ENCODE results near the gene CFAP97D2. TPM values are rescaled to one million over a fixed set of nuclear protein-coding genes. Genes with fewer than 3 reads are reported as not detected.

The CFAP97D2 gene
- total and polyA plus RNA-seq, 2 donors (not counting 3 experiments of a cell fraction or from before 2014, with no cell fraction given) = not detected

DNA sequence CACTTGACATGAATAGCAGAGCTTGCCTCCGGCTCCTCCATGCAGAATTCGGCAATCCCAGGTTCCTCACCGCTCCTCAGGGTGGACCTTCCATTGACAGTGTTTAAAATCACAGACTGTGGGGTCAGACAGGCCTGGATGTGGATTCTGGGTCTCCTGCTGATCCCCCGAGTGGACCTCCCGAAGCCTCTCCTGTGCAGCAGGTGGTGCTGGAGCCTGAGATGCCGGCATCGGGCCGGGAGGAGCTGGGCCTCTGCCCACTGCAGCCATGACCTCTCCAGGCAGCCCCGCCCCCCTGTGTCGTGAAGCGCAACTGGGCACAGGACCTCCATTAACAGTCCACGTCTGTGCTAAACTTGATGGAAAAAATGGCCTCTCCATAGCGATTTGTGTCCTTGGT lies 45.1 kb downstream of the CFAP97D2 start:
- Histone ChIP-seq H3K27ac (ENCODE audit: insufficient read depth, low read depth, low read length) (no peak overlapping the region), H3K79me2 (ENCODE audit: control insufficient read depth, insufficient read depth, low read length) (no peaks in the 10 kb centered on the region), H3K9me1 (replicated peaks; ENCODE audit: control insufficient read depth, extremely low read depth, insufficient read depth, low read length) (no peaks in the 10 kb centered on the region), H3K27me3 (ENCODE audit: control insufficient read depth in 2 of 2, insufficient read depth in 2 of 2, low read length in 2 of 2) (peaks cover 7 to 12% of the 10 kb centered on the region in 2 experiments), H4K20me1 (replicated peaks; ENCODE audit: control insufficient read depth, extremely low read depth, insufficient read depth, low read length) (no peaks in the 10 kb centered on the region), H3K9ac (replicated peaks; ENCODE audit: extremely low read depth, insufficient read depth, low read length) (no peak overlapping the region), H3K4me3 (replicated peaks in 1 of 3; ENCODE audit: insufficient read depth in 1 of 3, low read depth in 1 of 3, low read length in 3 of 3) (no peak overlapping the region), H3K4me1 (ENCODE audit: control insufficient read depth, extremely low read depth, insufficient read depth, low read length) (peaks cover 22% of the 10 kb centered on the region), H3K4me2 (ENCODE audit: insufficient read depth, low read length) (no peak overlapping the region), H3K36me3 (ENCODE audit: control insufficient read depth in 2 of 2, extremely low read depth in 1 of 2, insufficient read depth in 2 of 2, low read length in 2 of 2) (no peaks in the 10 kb centered on the region), H2AFZ (ENCODE audit: low read depth, low read length) (no peak overlapping the region), H3K9me3 (replicated peaks; ENCODE audit: control insufficient read depth, insufficient read depth, low read length) (no peaks in the 10 kb centered on the region)
- intact Hi-C loops (cut with micrococcal nuclease) = no loop called here
- POLR2A ChIA-PET = no interaction called here
- no peak for TF ChIP-seq JUN (IDR thresholded peaks at IDR 0.05; ENCODE audit: borderline replicate concordance, insufficient read depth, insufficient read length, low read depth)
- TF ChIP-seq GATA2 (IDR thresholded peaks at IDR 0.05; ENCODE audit: insufficient read depth, insufficient read length, low read depth, low read length) = no peak
- TF ChIP-seq, protein P1, sequence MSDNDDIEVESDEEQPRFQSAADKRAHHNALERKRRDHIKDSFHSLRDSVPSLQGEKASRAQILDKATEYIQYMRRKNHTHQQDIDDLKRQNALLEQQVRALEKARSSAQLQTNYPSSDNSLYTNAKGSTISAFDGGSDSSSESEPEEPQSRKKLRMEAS (IDR thresholded peaks at IDR 0.05; ENCODE audit: insufficient read depth, insufficient read length) = no peak
- dilution Hi-C loops (cut with MboI; ENCODE audit: extremely low pct_ligation_motif_present, low sequenced_read_pairs) = no loop called here
- DNase-seq (ENCODE audit: low read depth, low spot score) (no peak), FAIRE-seq (no peak)
- BruUV-seq (replicated peaks) = no TSS peak
- CTCF ChIA-PET = interaction anchor here (1.3 kb wide), 1 partner anchor 277 kb away, joined by 3 read pairs; no protein-coding TSS in a partner anchor

DNA sequence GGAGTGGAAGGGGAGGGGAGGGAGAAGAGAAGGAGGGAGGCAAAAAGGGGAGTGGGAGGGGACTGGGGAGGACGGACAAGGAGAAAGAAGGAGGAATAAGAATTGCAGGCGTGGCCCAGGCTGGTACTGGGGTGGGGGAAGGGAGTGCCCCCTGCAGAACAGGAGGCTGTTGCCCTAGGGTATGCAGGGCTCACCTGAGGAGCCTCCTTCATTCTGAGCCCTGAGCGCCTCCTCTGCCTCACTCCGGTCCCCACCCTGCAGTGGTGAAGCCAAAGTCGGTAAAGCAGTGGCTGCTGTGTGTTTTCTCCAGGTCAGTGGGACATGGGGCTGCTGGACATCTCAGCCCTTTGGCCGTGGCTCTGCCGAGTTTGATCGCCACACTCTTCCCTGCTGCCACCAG lies 46.6 kb downstream of the CFAP97D2 start:
- DNase-seq (ENCODE audit: low read depth, low spot score) (no peak), FAIRE-seq (no peak)
- Histone ChIP-seq H3K27ac (ENCODE audit: insufficient read depth, low read depth, low read length) (no peak overlapping the region), H3K9me3 (replicated peaks; ENCODE audit: control insufficient read depth, insufficient read depth, low read length) (no peaks in the 10 kb centered on the region), H3K9me1 (replicated peaks; ENCODE audit: control insufficient read depth, extremely low read depth, insufficient read depth, low read length) (no peaks in the 10 kb centered on the region), H3K36me3 (ENCODE audit: control insufficient read depth in 2 of 2, extremely low read depth in 1 of 2, insufficient read depth in 2 of 2, low read length in 2 of 2) (no peaks in the 10 kb centered on the region), H3K4me1 (ENCODE audit: control insufficient read depth, extremely low read depth, insufficient read depth, low read length) (peaks cover 14% of the 10 kb centered on the region), H4K20me1 (replicated peaks; ENCODE audit: control insufficient read depth, extremely low read depth, insufficient read depth, low read length) (no peaks in the 10 kb centered on the region), H2AFZ (ENCODE audit: low read depth, low read length) (no peak overlapping the region), H3K9ac (replicated peaks; ENCODE audit: extremely low read depth, insufficient read depth, low read length) (no peak overlapping the region), H3K4me2 (ENCODE audit: insufficient read depth, low read length) (no peak overlapping the region), H3K79me2 (ENCODE audit: control insufficient read depth, insufficient read depth, low read length) (no peaks in the 10 kb centered on the region), H3K4me3 (replicated peaks in 1 of 3; ENCODE audit: insufficient read depth in 1 of 3, low read depth in 1 of 3, low read length in 3 of 3) (no peak overlapping the region), H3K27me3 (ENCODE audit: control insufficient read depth in 2 of 2, insufficient read depth in 2 of 2, low read length in 2 of 2) (peaks cover 20 to 26% of the 10 kb centered on the region in 2 experiments)
- ChIA-PET POLR2A (no interaction called here), CTCF (interaction anchor here (0.7 to 1.8 kb wide), 8 partner anchors 64 to 409 kb away, joined by 3 to 19 read pairs (median 5); no protein-coding TSS in a partner anchor)
- dilution Hi-C loops (cut with MboI; ENCODE audit: extremely low pct_ligation_motif_present, low sequenced_read_pairs) = no loop called here
- BruUV-seq (replicated peaks) = no TSS peak
- intact Hi-C loops (cut with micrococcal nuclease) = loop anchor here (1.0 to 5.0 kb wide), 7 partner anchors 95 to 408 kb away; no protein-coding TSS in a partner anchor
- no peak for TF ChIP-seq POLR2A (IDR thresholded peaks at IDR 0.05; ENCODE audit: low read depth, low read length)
- no peak for TF ChIP-seq EZH2 (IDR thresholded peaks at IDR 0.05; ENCODE audit: borderline replicate concordance, low read depth, low read length, severe bottlenecking)
- no peak for TF ChIP-seq FOS (IDR thresholded peaks at IDR 0.05; ENCODE audit: borderline replicate concordance, insufficient read depth, low read length)
- TF ChIP-seq MYC (IDR thresholded peaks at IDR 0.05; ENCODE audit: low read depth, low read length) = no peak
- no peak for TF ChIP-seq JUN (IDR thresholded peaks at IDR 0.05; ENCODE audit: borderline replicate concordance, insufficient read depth, insufficient read length, low read depth)
- no peak for TF ChIP-seq POLR2AphosphoS5 (IDR thresholded peaks at IDR 0.05; ENCODE audit: insufficient read depth, low read depth, low read length)
- TF ChIP-seq, protein P1 (IDR thresholded peaks at IDR 0.05; ENCODE audit: insufficient read depth, insufficient read length) = no peak
- TF ChIP-seq GATA2 (IDR thresholded peaks at IDR 0.05; ENCODE audit: insufficient read depth, insufficient read length, low read depth, low read length) = no peak
- TF ChIP-seq, protein P2, sequence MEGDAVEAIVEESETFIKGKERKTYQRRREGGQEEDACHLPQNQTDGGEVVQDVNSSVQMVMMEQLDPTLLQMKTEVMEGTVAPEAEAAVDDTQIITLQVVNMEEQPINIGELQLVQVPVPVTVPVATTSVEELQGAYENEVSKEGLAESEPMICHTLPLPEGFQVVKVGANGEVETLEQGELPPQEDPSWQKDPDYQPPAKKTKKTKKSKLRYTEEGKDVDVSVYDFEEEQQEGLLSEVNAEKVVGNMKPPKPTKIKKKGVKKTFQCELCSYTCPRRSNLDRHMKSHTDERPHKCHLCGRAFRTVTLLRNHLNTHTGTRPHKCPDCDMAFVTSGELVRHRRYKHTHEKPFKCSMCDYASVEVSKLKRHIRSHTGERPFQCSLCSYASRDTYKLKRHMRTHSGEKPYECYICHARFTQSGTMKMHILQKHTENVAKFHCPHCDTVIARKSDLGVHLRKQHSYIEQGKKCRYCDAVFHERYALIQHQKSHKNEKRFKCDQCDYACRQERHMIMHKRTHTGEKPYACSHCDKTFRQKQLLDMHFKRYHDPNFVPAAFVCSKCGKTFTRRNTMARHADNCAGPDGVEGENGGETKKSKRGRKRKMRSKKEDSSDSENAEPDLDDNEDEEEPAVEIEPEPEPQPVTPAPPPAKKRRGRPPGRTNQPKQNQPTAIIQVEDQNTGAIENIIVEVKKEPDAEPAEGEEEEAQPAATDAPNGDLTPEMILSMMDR (IDR thresholded peaks at IDR 0.05; ENCODE audit: extremely low read depth in 1 of 2, insufficient read depth in 1 of 2, low read depth in 1 of 2, low read length in 2 of 2) = no peak

All from endothelial cell of umbilical vein (primary cell).